Kidney epithelial cell (primary cell): ENCODE measurements around the gene STXBP1. TPM values are rescaled to one million over a fixed set of nuclear protein-coding genes. Genes with fewer than 3 reads are reported as not detected.

Experiments used
- DNase-seq: peaks from one replicate; pipeline ENCODE4 v3.0.0-alpha.2; 2010; ENCODE audit warnings: low read depth
- H3K27me3 ChIP-seq: 2 replicates; pipeline ENCODE4 v1.6.0; 2011; ENCODE audit warnings: low read length; ENCODE audit not compliant: control insufficient read depth, insufficient read depth
- H3K36me3 ChIP-seq: 2 replicates; pipeline ENCODE4 v1.5.1; 2011; ENCODE audit warnings: low read length; ENCODE audit not compliant: control insufficient read depth, insufficient read depth
- H3K4me3 ChIP-seq: 2 replicates; pipeline ENCODE4 v1.5.1; 2011; ENCODE audit warnings: low read depth, mild to moderate bottlenecking, control low read depth, low read length
- CTCF ChIP-seq: IDR thresholded peaks from 2 replicates; pipeline ENCODE4 v1.5.1; 2011; ENCODE audit warnings: mild to moderate bottlenecking, moderate library complexity, low read length, control low read depth, inconsistent platforms; ENCODE audit not compliant: insufficient read depth, poor library complexity, severe bottlenecking
- total RNA-seq: library from RNA; depleted of rRNA; stranded (reverse); fragments of >200 nt; gene quantifications from 2 replicates; pipeline ENCODE4 v1.2.3, GENCODE V29; 2015

STXBP1 gene
- total RNA-seq, 1 donor from 2014 or later = 27.5 TPM

GRCh38 chr9:127626752-127627493, 14.8 kb downstream of the STXBP1 start:
- no peak for TF ChIP-seq CTCF
- no peak overlapping the region for H3K4me3 ChIP-seq
- H3K27me3 ChIP-seq = no peaks in the 10 kb centered on the region
- H3K36me3 ChIP-seq = no peaks in the 10 kb centered on the region
- no peak for DNase-seq

- DNase-seq = no peak
- no peak for TF ChIP-seq CTCF
- Histone ChIP-seq H3K4me3 (no peak overlapping the region), H3K27me3 (no peaks in the 10 kb centered on the region), H3K36me3 (no peaks in the 10 kb centered on the region)
Observed at GRCh38 chr9:127627494-127627855, 15.4 kb downstream of the STXBP1 start.

GRCh38 chr9:127628758-127629467, 16.8 kb downstream of the STXBP1 start:
- Histone ChIP-seq H3K4me3 (no peak overlapping the region), H3K27me3 (no peaks in the 10 kb centered on the region), H3K36me3 (no peaks in the 10 kb centered on the region)
- TF ChIP-seq CTCF = no peak
- DNase-seq = no peak

- no peak for TF ChIP-seq CTCF
- no peaks in the 10 kb centered on the region for H3K36me3 ChIP-seq
- H3K27me3 ChIP-seq = no peaks in the 10 kb centered on the region
- no peak for DNase-seq
- no peak overlapping the region for H3K4me3 ChIP-seq
Observed at GRCh38 chr9:127629468-127630081, 17.5 kb downstream of the STXBP1 start.

GRCh38 chr9:127633216-127633862, 21.3 kb downstream of the STXBP1 start:
- no peak for DNase-seq
- no peak for TF ChIP-seq CTCF
- Histone ChIP-seq H3K4me3 (no peak overlapping the region), H3K36me3 (no peaks in the 10 kb centered on the region), H3K27me3 (no peaks in the 10 kb centered on the region)
